ENCODE results near the gene SLCO2A1. TPM values are rescaled to one million over a fixed set of nuclear protein-coding genes. Genes with fewer than 3 reads are reported as not detected.

SLCO2A1 gene
- total RNA-seq, 3 donors from 2014 or later: 4.2 to 11.1 (median 7.5) TPM

DNA sequence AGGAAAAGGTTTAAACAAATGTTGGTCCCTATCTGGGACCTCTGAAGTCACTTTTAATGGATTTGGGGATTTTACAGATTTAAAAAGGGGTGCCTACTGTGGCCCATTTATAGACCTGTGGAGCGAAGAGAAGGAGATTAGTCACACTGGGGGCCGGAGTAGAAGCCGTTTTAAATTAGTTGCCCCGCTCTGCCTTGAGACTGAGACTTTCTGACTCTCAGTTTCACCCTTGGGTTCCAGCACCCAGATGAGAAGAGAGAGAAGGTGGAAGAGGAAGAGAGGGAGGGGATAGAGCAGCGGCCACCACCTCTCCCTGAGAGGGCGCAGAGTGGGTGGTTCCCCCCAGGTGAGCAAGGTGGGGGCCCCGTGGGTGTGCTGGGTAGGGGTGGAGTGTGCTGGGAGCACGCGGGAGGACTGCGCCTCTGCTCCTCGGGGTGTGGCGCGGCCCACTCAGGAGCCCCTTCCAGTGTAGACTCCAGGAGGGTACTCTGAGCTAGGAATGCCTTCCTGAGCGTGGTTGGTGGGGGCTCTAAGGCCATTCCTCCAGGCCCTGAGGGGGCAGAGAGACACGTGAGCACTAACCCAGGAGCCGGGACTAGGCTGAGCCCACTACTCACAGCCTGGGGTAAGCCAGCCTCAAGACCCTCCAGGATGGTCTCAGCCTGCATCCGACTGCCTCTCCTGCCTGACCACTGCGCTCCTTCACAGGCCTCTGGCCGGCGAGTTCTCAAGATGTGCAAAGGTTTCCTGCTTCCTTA, 101.4 kb downstream of the SLCO2A1 start:
- Histone ChIP-seq H3K4me1 (peaks cover 0 to 5% of the 10 kb centered on the region in 2 donors), H3K36me3 (no peaks in the 10 kb centered on the region), H3K9me3 (no peaks in the 10 kb centered on the region), H3K27ac (no peak overlapping the region), H3K4me3 (peak overlapping the region in 2 of 3 donors; percentile 47 to 87), H3K27me3 (no peaks in the 10 kb centered on the region)
- TF ChIP-seq POLR2A (IDR thresholded peaks at IDR 0.05): no peak
- TF ChIP-seq, protein P1, sequence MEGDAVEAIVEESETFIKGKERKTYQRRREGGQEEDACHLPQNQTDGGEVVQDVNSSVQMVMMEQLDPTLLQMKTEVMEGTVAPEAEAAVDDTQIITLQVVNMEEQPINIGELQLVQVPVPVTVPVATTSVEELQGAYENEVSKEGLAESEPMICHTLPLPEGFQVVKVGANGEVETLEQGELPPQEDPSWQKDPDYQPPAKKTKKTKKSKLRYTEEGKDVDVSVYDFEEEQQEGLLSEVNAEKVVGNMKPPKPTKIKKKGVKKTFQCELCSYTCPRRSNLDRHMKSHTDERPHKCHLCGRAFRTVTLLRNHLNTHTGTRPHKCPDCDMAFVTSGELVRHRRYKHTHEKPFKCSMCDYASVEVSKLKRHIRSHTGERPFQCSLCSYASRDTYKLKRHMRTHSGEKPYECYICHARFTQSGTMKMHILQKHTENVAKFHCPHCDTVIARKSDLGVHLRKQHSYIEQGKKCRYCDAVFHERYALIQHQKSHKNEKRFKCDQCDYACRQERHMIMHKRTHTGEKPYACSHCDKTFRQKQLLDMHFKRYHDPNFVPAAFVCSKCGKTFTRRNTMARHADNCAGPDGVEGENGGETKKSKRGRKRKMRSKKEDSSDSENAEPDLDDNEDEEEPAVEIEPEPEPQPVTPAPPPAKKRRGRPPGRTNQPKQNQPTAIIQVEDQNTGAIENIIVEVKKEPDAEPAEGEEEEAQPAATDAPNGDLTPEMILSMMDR (IDR thresholded peaks at IDR 0.05): no peak
- TF ChIP-seq POLR2AphosphoS5 (IDR thresholded peaks at IDR 0.05): no peak
- no peak for DNase-seq (ENCODE audit: low spot score in 2 of 2)
- intact Hi-C loops (cut with DNase I; ENCODE audit: low total_unique reads): loop anchor here (10.0 kb wide), 1 partner anchor 276 kb away; no protein-coding TSS in a partner anchor

DNA sequence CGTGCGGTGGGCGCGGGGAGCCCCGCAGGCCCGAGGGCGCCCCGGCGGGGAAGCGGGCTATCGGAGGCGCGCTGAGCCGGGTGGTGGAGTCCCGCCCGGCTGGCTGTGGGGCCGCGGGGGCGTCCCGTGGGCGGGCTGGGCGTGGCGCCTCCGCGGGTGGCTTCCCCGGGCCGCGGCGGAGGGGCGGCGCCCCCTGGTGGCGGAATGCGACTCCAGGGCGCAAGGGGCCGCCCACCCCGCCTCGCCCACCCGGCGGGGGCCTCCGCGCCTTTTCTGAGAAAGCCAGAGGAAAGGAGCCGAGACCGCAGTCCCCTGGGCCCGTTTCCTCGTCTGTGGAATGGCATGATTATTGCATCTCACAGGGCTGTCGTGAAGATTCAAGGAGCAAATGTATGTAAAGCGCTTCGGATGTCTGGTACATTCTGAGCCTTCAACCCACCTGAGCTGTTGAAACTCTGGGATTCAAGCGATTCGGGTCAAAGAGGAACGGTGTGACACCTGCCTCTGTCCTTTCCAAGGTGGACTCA, 102.1 kb downstream of the SLCO2A1 start:
- intact Hi-C loops (cut with DNase I; ENCODE audit: low total_unique reads): loop anchor here (10.0 kb wide), 1 partner anchor 277 kb away; no protein-coding TSS in a partner anchor
- peak overlapping the region; percentile 47 to 87 (median 54) for H3K4me3 ChIP-seq
- H3K9me3 ChIP-seq: no peaks in the 10 kb centered on the region
- H3K27ac ChIP-seq: no peak overlapping the region
- no peaks in the 10 kb centered on the region for H3K27me3 ChIP-seq
- DNase-seq (ENCODE audit: low spot score in 2 of 2): no peak
- peaks cover 0 to 5% of the 10 kb centered on the region in 2 donors for H3K4me1 ChIP-seq
- TF ChIP-seq POLR2AphosphoS5 (IDR thresholded peaks at IDR 0.05): no peak
- TF ChIP-seq, protein P1 (IDR thresholded peaks at IDR 0.05): peak in 2 of 3 donors; percentile 17 to 91
- H3K36me3 ChIP-seq: no peaks in the 10 kb centered on the region

DNA sequence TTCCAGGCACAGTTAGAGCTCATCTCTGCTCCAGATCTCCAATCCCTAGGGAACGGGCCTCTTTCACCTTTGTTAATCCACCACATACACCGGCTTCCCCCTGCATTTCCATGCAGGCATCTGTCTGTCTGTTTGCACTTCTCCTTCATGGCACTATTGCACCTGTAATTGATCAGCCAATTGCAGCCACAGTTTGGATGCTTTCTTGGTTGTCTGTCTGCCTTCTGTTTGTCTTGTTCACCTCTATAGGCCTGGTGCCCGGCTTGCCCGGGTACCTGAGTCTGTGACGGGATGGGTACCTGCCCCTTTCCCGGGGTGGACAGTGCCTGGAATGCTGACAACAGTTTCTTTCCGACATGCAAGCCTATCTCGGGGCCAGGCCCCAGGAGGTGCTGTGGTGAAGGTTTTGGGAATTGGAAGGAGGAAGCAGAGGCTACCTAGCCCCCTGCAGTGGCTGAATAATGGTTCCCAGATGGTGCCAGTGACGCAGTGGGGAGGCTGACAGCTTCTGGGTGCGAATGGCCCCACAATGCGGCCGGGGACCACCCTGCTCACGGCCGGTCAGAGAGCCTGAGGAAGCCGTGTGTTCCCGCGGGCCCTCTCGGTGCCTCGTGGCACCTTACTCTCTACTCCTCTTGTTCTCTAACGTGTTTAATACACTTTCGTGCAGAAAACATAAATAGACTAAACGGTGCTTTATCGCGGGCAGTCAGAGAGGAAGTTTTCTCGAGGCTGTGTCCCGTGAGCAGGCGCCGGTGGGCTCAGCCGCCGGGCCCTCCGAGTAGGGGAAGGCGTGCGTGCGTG, 102.8 kb downstream of the SLCO2A1 start:
- Histone ChIP-seq H3K4me1 (peaks cover 0 to 5% of the 10 kb centered on the region in 2 donors), H3K4me3 (peak overlapping the region; percentile 47 to 87 (median 54)), H3K27me3 (no peaks in the 10 kb centered on the region), H3K27ac (no peak overlapping the region), H3K9me3 (no peaks in the 10 kb centered on the region), H3K36me3 (no peaks in the 10 kb centered on the region)
- TF ChIP-seq, protein P1 (IDR thresholded peaks at IDR 0.05): no peak
- TF ChIP-seq POLR2AphosphoS5 (IDR thresholded peaks at IDR 0.05) (no peak), POLR2A (IDR thresholded peaks at IDR 0.05) (no peak)
- intact Hi-C loops (cut with DNase I; ENCODE audit: low total_unique reads): loop anchor here (10.0 kb wide), 1 partner anchor 278 kb away; no protein-coding TSS in a partner anchor
- no peak for DNase-seq (ENCODE audit: low spot score in 2 of 2)

DNA sequence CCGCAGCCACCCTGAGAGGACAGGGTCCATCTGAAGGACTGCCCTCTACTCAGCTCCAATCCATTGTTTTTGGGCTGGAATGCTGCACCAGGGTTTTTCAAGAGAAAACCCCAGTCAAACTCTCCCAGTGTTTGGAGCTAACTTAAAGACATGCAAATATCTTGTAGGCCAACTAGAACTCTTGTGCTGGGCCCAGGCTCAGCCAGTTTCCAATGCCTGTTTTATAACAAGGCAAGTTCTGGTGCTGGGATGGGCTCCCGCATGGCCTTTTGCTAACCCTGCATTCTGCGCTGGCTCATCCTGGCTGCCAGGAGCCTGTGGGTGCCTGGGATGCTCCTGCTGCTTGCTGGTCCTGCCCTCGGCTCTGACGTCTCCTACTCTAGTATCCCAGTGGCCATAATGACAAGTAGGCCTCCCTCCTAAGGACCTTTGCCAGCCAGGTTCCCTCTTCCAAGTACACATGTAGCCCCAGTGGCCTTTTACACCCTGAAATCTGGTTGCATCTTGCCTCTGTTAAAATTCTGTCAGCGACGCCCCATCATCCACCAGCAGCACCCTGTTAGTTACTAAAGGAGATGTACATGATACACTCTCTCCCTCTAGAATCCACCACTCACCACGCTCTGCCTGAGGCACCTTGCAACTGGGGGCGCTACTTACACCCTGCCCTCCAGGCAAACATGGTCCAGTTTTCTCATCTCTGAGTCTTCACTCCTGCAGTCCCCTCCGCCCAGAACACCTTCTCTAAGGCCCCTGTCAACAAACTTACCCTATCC, 103.6 kb downstream of the SLCO2A1 start:
- TF ChIP-seq POLR2A (IDR thresholded peaks at IDR 0.05): no peak
- H3K27me3 ChIP-seq: no peaks in the 10 kb centered on the region
- H3K36me3 ChIP-seq: no peaks in the 10 kb centered on the region
- no peak for DNase-seq (ENCODE audit: low spot score in 2 of 2)
- H3K4me3 ChIP-seq: no peak overlapping the region
- H3K9me3 ChIP-seq: no peaks in the 10 kb centered on the region
- no peak overlapping the region for H3K27ac ChIP-seq
- H3K4me1 ChIP-seq: peaks cover 0 to 5% of the 10 kb centered on the region in 2 donors
- intact Hi-C loops (cut with DNase I; ENCODE audit: low total_unique reads): loop anchor here (10.0 kb wide), 1 partner anchor 279 kb away; no protein-coding TSS in a partner anchor

DNA sequence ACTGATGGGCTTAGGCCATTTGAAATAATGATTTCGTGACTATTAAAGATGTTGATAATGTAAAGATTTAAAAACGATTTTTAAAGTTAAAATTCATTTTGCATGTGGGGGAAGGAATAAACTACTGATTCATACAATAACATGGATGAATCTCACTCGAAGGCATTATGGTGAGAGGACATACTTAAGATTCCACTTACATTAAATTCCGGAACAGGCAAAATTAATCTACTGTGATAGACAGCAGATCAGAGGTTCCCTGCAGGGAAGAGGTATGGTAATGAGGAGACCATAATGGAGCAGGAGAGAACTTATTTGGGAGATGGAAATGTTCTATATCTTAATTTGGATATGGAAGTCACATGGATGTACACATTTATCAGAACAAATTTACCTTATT, 105.7 kb downstream of the SLCO2A1 start:
- no peak for TF ChIP-seq POLR2AphosphoS5 (IDR thresholded peaks at IDR 0.05)
- TF ChIP-seq POLR2A (IDR thresholded peaks at IDR 0.05): no peak
- TF ChIP-seq, protein P1 (IDR thresholded peaks at IDR 0.05): no peak

More for the DNA sequence above, 105.7 kb downstream of the SLCO2A1 start:
- Histone ChIP-seq H3K4me1 (peaks cover 0 to 5% of the 10 kb centered on the region in 2 donors), H3K9me3 (no peaks in the 10 kb centered on the region), H3K4me3 (no peak overlapping the region), H3K27me3 (no peaks in the 10 kb centered on the region), H3K36me3 (no peaks in the 10 kb centered on the region), H3K27ac (no peak overlapping the region)
- DNase-seq (ENCODE audit: low spot score in 2 of 2): no peak
- intact Hi-C loops (cut with DNase I; ENCODE audit: low total_unique reads): loop anchor here (10.0 kb wide), 1 partner anchor 281 kb away; no protein-coding TSS in a partner anchor

Data from breast epithelium (tissue), 4 donors.